OCI-LY3 (cell line): Measurements from ENCODE around the gene RAD51B.

Source experiments
- H2AFZ ChIP-seq: fragments of 200-600, 300-600 bp; shearing (Covaris generic); 2 replicates; pipeline ENCODE4 v1.6.0; 2014; ENCODE audit warnings: antibody characterized with exemption, low read depth, low read length
- H3K27ac ChIP-seq: fragments of 200-600, 300-600 bp; sonication (generic); 2 replicates; pipeline ENCODE4 v1.5.1; 2014; ENCODE audit warnings: mild to moderate bottlenecking, low read length, moderate library complexity, mixed read lengths
- H3K27me3 ChIP-seq: fragments of 200-600, 300-600 bp; sonication (generic); 2 replicates; pipeline ENCODE4 v1.6.1; 2014; ENCODE audit warnings: low read depth, low read length, mixed read lengths
- H3K36me3 ChIP-seq: fragments of 200-600, 300-600 bp; sonication (generic); replicated peaks from 2 replicates; pipeline ENCODE3; 2014; ENCODE audit warnings: low read depth, low read length, mixed read lengths
- H3K4me1 ChIP-seq: fragments of 300-600, 200-600 bp; sonication (generic); 2 replicates; pipeline ENCODE4 v1.6.1; 2014; ENCODE audit warnings: low read length, mixed read lengths
- H3K4me2 ChIP-seq: fragments of 200-600, 300-600 bp; sonication (generic); 2 replicates; pipeline ENCODE4 v1.6.1; 2014; ENCODE audit warnings: low read length, mixed read lengths
- H3K4me3 ChIP-seq: fragments of 300-600, 200-600 bp; sonication (generic); 2 replicates; pipeline ENCODE4 v1.5.1; 2014; ENCODE audit warnings: antibody characterized with exemption, mild to moderate bottlenecking, low read length, moderate library complexity
- H3K79me2 ChIP-seq: fragments of 300-600, 200-600 bp; shearing (Covaris generic); 2 replicates; pipeline ENCODE4 v1.6.1; 2014; ENCODE audit warnings: mild to moderate bottlenecking, low read length, mixed read lengths
- H3K9ac ChIP-seq: fragments of 300-600, 200-600 bp; shearing (Covaris generic); 2 replicates; pipeline ENCODE4 v1.6.0; 2014; ENCODE audit warnings: mild to moderate bottlenecking, low read length, moderate library complexity
- H3K9me3 ChIP-seq: fragments of 200-600, 300-600 bp; shearing (Covaris generic); 2 replicates; pipeline ENCODE4 v1.6.1; 2014; ENCODE audit warnings: low read length, mixed read lengths; ENCODE audit not compliant: insufficient read depth
- H4K20me1 ChIP-seq: fragments of 200-600, 300-600 bp; sonication (generic); 2 replicates; pipeline ENCODE4 v1.6.1; 2016; ENCODE audit warnings: low read length, mixed read lengths; ENCODE audit not compliant: insufficient read depth
- EZH2phosphoT487 ChIP-seq: fragments of 200-600 bp; shearing (Covaris generic); IDR thresholded peaks from 2 replicates; pipeline ENCODE4 v1.6.1; 2018; ENCODE audit warnings: antibody characterized with exemption, mixed run types, low read depth
- TF ChIP-seq, protein P1 (sequence below): fragments of 200-600, 300-600 bp; sonication (generic); IDR thresholded peaks from 2 replicates; pipeline ENCODE4 v1.5.1; 2014; ENCODE audit warnings: antibody characterized with exemption, low read length, low read depth

Gene RAD51B

DNA sequence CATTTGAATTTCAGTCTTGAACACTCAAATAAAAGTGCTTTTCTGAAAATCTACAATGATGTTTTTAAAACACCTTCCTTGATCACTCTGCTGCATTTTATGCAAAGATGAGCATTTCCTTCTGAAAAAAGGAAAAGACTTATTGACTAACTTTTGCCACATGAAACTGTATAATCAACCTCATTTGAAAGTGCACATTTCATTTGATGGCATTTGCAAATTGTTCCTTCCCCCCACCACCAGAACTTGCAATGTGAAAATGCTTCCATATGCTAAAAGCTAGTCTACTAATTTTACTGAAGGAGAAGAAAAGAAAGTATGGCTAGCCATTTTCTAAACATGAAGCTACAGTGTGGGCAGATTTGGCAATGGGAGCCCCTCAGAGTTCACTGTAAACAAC lies 159.2 kb downstream of the RAD51B start:
- TF ChIP-seq, protein P1, sequence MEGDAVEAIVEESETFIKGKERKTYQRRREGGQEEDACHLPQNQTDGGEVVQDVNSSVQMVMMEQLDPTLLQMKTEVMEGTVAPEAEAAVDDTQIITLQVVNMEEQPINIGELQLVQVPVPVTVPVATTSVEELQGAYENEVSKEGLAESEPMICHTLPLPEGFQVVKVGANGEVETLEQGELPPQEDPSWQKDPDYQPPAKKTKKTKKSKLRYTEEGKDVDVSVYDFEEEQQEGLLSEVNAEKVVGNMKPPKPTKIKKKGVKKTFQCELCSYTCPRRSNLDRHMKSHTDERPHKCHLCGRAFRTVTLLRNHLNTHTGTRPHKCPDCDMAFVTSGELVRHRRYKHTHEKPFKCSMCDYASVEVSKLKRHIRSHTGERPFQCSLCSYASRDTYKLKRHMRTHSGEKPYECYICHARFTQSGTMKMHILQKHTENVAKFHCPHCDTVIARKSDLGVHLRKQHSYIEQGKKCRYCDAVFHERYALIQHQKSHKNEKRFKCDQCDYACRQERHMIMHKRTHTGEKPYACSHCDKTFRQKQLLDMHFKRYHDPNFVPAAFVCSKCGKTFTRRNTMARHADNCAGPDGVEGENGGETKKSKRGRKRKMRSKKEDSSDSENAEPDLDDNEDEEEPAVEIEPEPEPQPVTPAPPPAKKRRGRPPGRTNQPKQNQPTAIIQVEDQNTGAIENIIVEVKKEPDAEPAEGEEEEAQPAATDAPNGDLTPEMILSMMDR = no peak
- TF ChIP-seq EZH2phosphoT487 = no peak
- no peak overlapping the region for H3K9ac ChIP-seq
- no peak overlapping the region for H3K27ac ChIP-seq
- no peaks in the 10 kb centered on the region for H3K9me3 ChIP-seq
- no peaks in the 10 kb centered on the region for H4K20me1 ChIP-seq
- no peaks in the 10 kb centered on the region for H3K79me2 ChIP-seq
- H3K4me3 ChIP-seq = no peak overlapping the region
- no peaks in the 10 kb centered on the region for H3K27me3 ChIP-seq
- H3K36me3 ChIP-seq = no peaks in the 10 kb centered on the region
- H3K4me2 ChIP-seq = no peak overlapping the region
- peaks cover 5% of the 10 kb centered on the region; the same call in 1 of the 2 replicates for H3K4me1 ChIP-seq
- H2AFZ ChIP-seq = no peak overlapping the region

DNA sequence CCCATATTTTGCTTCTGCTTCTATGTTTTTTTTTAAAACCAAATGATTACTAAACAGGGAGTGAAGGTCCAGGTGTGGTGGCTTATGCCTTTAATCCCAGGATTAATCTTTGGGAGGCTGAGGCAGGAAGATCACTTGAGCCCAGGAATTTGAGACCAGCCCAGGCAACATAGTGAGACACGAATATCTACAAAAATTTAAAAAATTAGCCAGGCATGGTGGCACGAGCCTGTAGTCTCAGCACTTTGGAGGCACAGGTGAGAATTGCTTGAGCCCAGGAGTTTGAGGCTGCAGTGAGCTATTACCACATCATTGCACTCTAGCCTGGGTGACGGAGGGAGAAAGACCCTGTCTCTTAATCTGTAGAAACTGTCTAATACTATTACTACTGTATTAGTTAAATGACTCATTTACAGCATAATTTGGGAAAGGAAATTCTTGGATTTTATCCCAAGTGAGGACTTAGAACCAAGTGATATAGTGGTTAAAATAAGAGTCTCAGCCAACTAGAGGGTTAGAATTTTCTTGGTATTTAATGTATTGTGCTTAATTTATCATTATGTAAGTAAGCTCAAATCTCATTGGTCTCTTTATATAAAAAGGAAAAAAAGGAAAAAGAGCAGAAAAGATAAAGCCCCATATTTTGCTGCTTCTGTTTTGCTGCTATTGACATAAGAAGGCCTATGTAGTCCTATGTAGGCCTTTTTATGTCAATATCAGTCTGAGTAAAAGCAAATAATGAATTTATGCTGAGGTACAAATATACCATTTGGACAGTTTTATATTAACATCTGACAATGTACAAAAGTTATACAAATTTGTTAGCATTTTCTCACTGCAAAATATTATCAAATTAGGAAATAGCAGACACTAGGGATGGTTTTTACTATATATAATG lies 163.4 kb downstream of the RAD51B start:
- no peaks in the 10 kb centered on the region for H3K79me2 ChIP-seq
- H3K4me3 ChIP-seq = no peak overlapping the region
- no peak overlapping the region for H3K27ac ChIP-seq
- no peak overlapping the region for H3K4me2 ChIP-seq
- no peak overlapping the region for H2AFZ ChIP-seq
- H3K9me3 ChIP-seq = no peaks in the 10 kb centered on the region
- H3K4me1 ChIP-seq = peaks cover 5% of the 10 kb centered on the region; the same call in 1 of the 2 replicates
- no peak for TF ChIP-seq EZH2phosphoT487
- TF ChIP-seq, protein P1 = no peak
- H3K27me3 ChIP-seq = no peaks in the 10 kb centered on the region
- H3K36me3 ChIP-seq = no peaks in the 10 kb centered on the region
- H4K20me1 ChIP-seq = no peaks in the 10 kb centered on the region
- H3K9ac ChIP-seq = no peak overlapping the region

DNA sequence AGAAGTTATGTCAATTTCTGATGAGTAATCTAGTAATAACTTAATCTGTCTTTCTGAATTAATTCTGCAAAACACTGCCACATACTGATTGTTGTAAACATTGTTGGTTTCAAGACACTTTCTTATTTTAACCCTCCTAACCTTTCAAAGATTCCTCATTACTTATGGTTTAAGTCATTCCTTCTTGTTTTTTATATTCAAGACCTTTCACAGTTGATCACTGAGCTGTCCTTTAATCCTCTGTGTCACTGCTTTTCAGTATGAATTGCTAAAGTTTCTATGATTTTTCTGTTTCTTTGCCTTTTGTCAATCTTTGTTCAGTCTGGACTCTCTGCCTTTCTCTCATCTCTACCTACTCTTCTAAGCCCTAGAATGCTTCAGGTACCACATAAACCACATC lies 164.7 kb downstream of the RAD51B start:
- Histone ChIP-seq H3K36me3 (no peaks in the 10 kb centered on the region), H2AFZ (no peak overlapping the region), H3K79me2 (no peaks in the 10 kb centered on the region), H3K27ac (no peak overlapping the region), H3K4me2 (no peak overlapping the region), H3K4me1 (no peaks in the 10 kb centered on the region), H4K20me1 (no peaks in the 10 kb centered on the region), H3K9me3 (no peaks in the 10 kb centered on the region), H3K27me3 (no peaks in the 10 kb centered on the region), H3K9ac (no peak overlapping the region), H3K4me3 (no peak overlapping the region)
- TF ChIP-seq, protein P1 = no peak
- TF ChIP-seq EZH2phosphoT487 = no peak

DNA sequence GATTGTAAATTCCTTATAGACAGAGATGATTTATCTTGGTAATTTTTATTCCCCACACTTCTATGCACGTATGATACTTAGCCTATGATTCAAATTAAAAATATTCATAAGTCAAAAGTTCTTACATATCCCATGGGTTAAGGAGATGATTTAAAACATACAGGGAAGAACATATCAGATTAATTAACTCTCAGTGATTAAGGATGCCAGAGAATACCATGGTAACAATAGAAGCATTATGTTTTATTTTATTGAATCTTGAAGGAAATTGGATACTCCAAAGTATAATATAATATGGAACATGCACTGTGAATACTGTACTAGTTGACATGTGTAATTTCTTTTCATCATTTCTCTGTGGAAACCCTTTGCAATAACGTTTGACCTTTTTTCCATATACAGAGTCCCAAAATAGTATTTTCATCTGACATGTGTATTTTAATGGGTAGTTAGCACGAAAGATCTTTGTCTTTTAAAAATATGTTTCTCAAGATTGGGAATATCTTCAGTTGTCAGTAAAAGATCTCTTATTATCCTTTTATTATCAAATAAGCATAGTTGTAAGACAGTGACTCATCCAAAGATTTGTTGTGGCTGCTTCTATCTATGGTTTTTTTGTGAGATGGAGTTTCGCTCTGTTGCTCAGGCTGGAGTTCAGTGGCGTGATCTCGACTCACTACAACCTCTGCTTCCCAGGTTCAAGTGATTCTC lies 166.7 kb downstream of the RAD51B start:
- Histone ChIP-seq H3K4me2 (no peak overlapping the region), H3K36me3 (no peaks in the 10 kb centered on the region), H3K4me1 (no peaks in the 10 kb centered on the region), H4K20me1 (no peaks in the 10 kb centered on the region), H3K4me3 (no peak overlapping the region), H3K27ac (no peak overlapping the region), H3K9ac (no peak overlapping the region), H3K9me3 (no peaks in the 10 kb centered on the region), H3K27me3 (no peaks in the 10 kb centered on the region), H3K79me2 (no peaks in the 10 kb centered on the region), H2AFZ (no peak overlapping the region)
- TF ChIP-seq, protein P1 = no peak
- TF ChIP-seq EZH2phosphoT487 = no peak
